NCI-H524 treated with DMSO at 0.1 percent for 48 hours (cell line): ENCODE results near the gene RPL7L1.
"Not testable (repeated sequence)": the region's sequence is repeated elsewhere in the genome, so short reads cannot be mapped to it uniquely, and the experiment has no call there.

Experiments used
- DNase-seq: peaks from one replicate; lab custom pipeline; 2025; lab: John Stamatoyannopoulos, UW

The RPL7L1 gene

DNA sequence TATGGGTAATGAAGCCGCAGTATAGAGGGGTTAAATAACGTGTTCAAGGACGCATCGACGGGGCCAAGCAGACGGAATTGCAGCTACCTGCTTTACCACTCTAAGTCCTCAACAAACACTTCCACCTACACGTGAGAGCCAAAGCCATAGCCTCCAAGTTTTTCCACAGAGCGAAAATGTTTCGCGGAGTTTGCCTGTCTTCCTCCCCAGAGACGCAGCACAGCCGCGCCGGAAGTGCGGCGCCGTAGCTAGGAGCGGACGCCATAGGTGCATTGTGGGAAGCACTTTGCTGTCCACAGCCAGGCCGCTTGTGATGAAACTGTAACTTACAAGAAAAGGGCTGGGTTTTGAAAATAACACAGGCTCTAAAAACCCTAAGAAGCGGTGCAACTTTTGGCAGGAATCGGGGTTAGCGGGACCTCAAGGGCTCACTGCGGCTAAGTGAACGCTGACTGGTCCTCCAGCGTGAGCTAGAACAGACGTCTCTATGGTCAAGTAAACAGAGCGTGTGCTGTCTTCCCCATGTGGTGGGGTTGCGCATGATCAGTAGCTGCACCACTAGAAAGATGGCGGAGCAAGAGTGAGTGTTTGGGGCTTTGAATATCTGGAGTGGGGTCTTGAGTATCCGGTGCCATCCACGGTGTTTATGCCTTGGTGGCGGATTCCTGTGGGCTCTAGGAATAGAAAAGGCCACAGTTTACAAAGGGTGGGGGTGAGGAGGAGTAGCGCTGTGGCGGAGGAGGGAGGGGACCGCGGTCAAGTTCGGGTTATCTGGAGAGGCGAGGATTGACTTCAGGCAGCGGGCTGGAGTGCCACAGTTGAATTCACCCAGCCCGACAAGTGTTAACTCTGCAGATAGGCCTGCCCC, at the start of gene RPL7L1:
Gene RPL7L1 (plus strand): TSS at position 245 of the 868 bp plus-strand sequence. CDS start 295 bp downstream, at position 540.
- peak; percentile 74 for DNase-seq

DNA sequence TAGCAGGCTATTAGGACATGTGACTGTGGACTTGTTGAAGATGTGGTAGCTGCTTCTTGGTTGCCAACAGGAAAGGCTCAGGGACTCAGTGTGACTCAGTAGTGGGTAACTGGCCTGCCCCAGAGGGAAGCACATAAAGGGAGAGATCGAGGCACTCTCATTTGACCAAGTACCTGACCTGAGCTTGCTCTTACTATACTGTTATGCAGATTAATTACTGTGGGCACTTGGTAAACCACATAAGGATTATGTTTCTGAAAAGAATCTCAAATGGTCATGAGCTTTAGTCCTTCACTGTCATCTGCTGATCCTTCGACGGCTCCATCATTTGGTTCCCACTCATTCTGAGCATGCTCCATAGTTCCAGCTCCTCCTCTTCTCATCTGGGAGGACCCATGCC, 48.2 kb upstream of the RPL7L1 start:
- DNase-seq: no peak

DNA sequence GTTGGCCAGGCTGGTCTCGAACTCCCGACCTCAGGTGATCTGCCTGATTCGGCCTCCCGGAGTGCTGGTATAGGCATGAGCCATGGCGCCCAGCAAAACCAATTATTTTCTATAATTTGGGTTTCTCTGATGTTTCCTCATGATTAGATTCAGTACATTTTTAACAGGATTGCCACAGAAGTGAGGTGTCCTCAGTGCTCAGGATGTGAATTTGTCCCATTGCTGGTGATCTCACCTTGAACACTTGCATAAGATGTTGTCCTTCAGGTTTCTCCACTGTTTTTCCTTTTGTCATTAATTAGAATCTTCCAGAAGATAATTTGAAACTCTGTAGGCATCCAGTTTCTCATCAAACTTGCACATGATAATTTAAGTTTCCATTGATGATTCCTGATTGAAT, 45.4 kb upstream of the RPL7L1 start:
- DNase-seq: no peak

DNA sequence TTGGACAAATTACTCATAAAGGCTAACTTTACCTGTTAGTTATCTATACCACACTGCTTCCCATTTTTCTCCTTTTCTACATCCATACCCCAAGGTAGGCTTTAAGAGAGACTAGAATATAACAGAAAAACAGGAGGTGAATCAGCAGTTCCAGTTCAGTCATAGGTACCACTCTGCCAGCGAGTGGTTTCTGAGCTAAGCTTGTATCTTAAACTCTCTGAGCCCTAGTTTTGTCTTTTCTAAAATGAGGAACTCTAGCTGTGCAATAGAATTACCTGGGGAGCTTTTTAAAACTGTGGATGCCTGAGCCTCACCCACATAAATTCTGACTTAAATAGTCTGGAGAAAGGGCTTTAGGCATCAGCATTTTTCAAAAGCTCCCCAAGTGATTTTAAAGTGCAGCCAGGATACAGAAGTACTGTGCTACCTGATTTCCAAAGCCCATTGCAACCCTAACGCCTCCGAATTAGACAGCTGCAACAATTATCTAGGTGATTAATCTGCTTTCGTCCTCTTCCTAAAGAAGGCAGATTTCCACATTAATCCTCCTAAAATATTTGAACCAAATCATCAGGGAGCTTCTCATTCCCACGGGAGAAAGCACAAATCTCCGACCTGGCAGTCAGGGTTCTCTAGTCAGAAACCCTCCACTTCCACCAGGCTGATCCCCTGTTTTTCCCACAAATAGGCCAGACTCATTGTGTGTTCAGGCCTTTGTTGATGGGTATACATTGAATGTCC, 37.4 kb upstream of the RPL7L1 start:
- DNase-seq: peak; percentile 76

DNA sequence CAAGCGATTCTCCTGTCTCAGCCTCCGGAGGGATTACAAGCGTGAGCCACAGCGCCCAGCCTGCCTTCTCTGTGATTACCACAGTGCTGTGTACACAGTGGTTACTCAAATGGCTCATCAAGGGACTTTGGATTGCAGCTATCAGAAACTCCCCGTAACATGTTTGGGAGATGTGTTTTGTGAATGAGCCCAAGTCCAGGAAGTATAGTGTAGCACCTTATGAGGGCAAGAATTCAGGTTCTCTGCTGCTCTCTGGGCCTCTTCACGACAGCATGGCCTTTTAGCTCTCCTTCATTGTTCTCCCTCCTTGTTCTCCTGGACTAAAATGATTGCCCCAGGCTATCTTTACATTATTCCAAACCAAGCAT, 34.1 kb upstream of the RPL7L1 start:
- DNase-seq: no peak

DNA sequence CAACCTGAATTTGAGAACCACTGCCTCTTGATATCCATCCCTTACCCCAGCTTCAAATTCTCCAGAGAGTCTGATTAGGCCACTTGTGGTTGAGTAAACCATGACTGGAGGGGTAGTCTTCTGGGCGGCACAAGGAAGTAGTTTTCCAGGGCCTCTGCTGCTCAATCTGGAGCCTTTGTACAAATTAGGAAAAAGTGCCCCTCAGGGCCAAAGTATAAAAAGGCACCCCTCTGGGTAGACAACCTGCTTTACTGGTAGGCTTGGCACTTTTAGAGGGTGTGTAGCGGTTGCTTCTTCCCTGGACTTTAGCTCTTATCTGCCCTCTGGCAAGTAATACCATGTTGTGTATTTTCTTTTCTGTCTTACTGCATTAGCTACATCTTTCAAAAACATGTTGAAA, 32.9 kb upstream of the RPL7L1 start:
- no peak for DNase-seq

DNA sequence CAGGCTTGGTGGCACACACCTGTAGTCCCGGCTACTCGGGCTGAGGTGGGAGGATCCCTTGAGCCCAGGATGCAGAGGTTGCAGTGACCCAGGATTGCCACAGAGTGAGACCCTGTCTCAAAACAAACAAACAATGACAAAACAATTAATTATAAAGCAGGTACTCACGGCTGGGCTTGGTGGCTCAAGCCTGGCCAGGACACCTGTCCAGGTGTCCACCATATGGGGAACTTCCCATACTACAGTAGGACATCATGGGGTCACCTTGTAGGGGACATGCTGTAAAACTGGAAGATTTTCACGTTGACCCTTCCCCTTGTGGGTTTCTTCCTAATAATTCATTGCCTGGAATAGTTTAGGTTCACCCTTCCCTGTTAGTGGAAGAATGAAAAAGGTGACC, 30.7 kb upstream of the RPL7L1 start:
- no peak for DNase-seq

DNA sequence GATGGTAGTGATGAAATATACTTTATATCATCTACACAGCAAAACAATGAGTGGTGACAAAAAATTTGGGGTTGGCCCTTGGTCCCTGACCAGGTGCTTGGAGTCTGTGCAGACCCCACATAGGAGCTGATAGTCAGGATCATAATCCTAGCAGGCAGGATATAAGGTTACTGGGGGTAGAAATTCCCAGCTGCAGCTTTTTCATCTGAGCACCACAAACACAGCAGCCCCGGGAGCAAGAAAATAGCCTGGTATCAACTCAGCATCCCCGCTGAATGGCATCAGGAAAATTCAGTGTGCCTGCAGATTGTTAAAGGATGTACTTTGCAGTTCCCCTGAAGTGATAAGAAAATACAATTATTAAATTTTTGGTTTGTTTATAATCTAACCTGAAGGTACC, 27.8 kb upstream of the RPL7L1 start:
- DNase-seq: no peak

DNA sequence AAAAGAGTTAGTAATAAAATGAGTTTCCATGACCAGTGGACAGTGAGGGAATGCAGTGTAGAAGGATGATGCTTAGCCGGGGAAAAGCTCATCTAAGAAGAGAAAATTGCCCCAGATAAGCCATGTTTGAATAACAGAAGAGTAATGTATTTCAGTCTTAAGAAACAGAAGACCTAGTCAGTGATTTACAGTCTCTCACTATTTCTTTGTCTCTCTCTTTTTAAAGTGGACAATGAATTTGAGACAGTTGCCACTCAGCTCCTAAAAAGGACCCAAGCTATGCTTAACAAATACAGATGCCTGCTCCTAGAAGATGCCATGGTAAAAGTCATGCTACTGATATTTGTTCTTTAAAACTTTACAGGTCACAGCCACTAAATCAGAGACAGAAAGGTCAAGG, 19.4 kb upstream of the RPL7L1 start:
- DNase-seq: no peak

DNA sequence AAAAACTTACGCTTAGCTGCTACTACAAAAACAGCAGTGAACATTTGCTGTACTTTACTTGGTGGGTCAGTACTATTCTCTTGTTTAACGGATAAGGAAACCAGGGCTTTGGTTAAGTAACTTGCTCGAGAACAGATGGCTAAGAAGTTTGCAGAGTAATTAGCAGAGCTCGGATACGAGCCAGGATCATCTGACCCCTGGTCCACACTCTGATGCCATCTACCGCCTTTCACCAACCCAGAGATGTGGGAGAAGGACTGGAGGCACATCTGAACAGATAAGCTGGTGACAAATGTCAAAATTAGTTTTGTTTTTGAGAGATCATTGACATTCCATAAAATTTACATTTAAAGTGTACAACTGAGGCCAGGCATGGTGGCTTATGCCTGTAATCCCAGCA, 18.9 kb upstream of the RPL7L1 start:
- peak; percentile 81 for DNase-seq

DNA sequence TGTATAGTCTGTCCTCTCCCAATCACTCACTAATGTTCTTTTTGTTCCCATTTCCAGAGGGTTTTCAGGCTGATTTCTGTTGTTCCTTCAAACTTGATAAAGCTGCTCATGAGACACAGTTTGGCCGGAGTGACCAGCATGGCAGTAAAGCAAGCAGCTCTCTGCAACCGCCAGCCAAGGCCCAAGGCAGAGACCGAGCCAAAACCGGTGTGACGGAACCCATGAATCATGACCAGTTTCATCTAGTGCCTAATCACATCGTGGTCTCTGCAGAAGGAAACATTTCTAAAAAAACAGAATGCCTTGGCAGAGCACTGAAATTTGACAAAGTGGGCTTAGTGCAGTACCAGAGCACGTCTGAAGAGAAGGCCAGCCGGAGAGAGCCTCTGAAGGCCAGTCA, 14.8 kb upstream of the RPL7L1 start:
- DNase-seq: no peak

DNA sequence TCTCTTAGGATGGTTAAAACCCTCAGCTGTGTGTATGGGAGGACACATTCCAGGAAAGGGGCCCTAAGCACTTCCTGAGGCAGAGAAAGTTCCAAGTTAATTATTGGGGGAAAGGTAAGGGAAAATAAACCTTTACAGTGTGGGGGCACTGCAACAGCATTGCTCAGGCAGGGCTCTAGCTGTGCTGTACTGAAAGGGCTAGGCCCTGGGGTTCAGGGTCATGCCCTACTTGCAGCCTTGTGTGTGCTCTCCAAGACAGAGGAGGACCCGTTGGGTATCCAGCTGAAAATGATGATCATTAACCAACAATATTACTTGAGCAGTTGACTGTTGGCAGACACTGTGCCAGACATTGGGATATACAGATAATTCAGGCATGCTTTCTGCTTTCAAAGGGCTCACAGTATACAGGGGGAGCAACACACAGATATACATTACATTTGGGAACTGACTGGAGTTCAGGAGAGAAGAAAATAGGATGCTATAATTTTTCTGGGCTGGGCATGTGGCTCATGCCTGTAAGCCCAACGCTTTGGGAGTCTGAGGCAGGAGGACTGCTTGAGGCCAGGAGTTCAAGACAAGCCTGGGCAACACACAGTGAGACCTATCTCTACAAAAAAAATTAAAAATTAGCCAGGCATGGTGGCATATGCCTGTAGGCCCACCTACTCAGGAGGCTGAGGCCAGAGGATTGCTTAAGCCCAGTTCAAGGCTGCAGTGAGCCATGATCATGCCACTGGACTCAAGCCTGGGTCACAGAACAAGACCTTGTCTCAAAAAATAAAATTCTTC, 9.1 kb upstream of the RPL7L1 start:
- DNase-seq: no peak

DNA sequence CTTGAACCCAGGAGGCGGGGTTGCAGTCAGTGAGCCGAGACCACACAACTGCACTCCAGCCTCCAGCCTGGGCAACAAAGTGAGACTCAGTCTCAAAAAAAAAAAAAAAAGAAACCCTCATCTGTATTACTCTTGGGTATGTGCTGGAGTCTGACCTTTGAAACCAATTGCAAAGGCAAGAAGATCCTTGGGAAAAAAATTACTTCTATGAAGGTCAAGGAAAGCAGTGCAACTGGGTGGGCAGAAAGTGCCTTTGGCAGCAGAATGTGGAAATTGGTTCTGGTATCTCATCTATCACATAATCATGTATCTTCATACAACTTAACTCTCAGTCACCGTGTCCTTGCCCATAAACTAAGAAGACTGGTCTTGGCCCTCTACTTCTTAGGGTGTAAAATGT, 7.7 kb upstream of the RPL7L1 start:
- no peak for DNase-seq

DNA sequence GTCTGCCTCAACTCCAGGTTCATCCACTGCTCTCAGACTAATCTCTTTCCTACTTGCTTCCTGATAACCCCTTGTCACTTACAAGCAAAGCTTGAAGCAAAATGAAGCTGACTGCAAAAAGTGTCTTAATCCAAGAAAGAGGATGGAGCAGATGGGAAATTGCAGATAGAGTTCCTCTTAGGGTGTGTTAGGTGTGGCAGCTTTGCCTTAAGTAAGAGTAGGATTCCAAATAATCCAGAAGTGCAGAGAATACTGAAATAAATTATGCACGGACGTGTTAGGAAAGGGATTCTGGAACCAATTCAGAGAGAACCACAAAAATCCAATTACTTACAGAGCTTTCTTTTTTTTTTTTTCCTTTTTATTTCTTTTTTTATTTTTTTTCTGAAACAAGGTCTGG, 6.1 kb upstream of the RPL7L1 start:
- DNase-seq: peak; percentile 46

DNA sequence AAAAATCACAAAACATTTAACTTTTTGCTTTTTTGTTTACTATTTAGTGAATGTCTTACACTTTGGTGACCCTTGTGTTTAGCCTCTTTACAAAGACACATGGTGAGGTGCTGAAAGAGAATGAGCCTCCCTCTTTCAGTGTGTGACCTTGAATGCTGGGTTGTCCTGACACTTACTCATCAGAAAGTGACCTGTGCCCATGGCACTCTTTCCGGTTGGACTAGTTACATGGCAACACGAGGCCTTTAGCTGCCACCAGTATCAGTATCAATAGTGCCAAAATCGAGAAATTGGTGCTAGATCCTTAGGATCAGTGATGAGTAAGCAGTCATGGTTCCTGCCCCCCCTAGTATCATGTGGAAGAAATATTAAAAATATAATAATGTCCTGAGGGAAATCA, 1.7 kb upstream of the RPL7L1 start:
- no peak for DNase-seq

DNA sequence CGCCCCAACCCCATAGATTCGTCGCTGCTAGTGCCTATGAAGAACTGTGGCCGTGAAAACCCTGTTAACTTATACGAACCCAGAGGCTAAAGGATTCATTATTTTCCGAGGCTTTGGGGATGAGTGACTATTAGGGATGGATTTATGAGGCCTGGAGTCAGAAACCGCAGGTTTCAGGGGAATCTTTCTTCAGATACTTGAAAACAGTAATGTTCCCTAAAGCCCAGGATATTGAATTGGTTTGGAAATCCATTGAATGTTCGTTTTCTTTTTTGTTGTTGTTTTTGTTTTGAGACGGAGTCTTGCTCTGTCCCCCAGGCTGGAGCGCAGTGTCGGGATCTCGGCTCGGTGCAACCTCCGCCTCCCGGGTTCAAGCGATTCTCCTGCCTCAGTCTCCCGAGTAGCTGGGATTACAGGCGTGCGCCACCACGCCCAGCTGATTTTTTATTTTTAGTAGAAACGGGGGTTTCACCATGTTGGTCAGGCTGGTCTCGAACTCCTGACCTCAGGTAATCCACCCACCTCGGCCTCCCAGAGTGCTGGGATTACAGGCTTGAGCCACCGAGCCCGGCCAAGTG, 913 bp downstream of the RPL7L1 start:
- not testable (repeated sequence) for DNase-seq

DNA sequence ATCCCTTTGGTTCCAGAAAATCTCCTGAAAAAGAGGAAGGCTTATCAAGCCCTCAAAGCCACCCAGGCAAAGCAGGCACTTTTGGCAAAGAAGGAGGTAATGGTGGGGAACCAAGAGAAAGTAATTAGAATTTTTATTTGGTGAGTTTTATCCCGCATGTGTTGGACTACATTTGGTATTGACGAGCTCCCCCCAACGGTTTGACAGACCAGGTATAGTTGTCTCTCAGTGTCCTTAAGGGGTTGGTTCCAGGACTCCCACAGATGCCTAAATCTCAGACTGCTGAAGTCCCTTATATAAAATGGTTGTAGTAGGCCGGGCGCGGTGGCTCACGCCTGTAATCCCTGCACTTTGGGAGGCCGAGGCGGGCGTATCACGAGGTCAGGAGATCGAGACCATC, 1.5 kb downstream of the RPL7L1 start:
- not testable (repeated sequence) for DNase-seq

DNA sequence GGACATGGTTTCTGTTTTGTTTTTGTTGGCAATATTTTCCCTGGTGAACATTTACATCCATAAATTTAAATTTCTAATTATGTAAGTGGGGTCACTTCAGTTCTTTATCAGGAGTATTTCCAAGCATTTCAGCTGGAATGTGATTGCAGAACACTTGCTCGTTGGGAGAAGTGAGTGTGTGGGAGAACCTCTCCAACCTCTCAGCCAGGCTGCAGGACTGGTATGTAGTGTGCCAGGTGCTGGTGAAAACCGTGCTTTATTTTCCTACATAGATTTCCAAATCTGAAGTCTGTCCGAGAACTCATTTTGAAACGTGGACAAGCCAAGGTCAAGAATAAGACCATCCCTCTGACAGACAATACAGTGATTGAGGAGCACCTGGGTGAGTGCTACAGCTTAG, 6.3 kb downstream of the RPL7L1 start:
- DNase-seq: no peak

DNA sequence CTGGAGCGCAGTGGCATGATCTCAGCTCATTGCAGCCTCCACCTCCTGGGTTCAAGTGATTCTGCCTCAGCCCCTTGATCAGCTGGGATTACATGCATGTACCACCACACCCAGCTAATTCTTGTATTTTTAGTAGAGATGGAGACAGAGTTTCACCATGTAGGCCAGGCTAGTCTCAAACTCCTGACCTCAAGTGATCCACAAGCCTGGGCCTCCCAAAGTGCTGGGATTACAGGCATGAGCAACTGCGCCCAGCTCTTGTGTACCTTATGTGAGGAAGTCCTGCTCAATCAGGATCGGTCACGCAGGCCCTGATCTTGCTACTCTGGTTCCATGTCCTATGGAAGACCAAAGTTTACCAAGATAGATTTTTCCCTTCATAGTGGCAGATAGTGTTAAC, 8.8 kb downstream of the RPL7L1 start:
- DNase-seq: not testable (repeated sequence)

DNA sequence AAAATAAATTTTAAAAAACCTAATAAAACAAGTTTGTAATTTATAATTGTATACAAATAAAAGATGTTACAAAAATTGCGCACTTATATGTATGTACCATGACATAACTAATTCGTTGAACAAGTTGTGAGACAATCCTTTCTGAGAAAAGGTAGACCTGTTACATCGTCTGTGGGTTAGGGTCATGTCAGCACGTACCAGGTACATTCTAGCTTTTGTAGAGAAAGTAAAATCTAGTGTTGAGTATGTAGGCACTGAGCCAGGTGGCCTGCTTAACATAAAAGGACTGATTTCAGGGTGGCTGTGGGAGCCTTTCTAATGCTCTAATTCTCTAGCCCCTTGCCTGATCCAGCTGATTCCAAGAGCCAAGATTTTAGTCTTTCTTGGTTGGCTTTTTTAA, 10.4 kb downstream of the RPL7L1 start:
- DNase-seq: no peak

DNA sequence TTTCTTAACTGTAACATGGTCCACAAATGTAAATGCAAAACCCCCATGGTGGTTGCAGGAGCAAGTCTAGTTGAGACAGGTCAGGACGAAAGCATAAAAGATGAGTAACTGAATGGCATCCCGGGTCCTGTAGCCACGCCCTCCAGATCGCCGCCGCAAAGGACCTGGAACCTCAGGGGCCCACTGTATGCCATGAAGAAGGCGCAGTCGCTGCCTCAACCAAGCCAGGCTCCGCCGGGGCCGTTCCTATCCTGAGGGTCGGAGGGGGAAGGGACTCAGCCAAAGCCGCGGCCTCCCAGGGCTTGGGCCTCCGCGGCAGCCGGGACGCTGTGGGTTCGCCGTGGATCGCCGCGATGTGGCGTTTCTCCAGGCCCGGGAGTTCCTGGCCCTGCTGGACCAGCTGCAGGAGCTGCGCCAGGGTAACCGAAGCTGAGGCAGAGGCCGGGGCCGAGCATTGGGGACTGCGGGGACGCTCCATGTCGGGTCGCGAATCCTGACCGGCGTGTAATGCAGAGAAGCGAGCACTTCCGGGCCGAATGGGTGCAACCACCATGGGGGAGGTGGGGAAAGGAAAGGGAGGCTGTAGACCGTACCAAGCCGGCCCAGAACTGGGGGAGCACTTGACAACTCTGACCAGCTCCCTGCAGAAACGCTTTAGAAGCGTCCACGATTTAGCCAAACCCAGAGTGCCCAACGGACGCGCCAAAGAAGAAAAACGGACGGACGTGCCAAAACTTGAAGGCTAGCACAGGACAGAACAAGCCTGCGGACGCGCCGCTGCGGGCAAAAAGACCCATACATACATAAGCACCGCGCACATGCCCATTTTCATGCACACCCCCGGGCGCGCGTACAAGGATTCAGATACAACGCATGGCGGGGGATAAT, 11.1 kb downstream of the RPL7L1 start:
- no peak for DNase-seq
